Measurements from ENCODE around the gene SRD5A1. TPM values are rescaled to one million over a fixed set of nuclear protein-coding genes. Genes with fewer than 3 reads are reported as not detected.

SRD5A1 gene
- total RNA-seq, 1 experiment from 2014 or later = 29.9 TPM

- Histone ChIP-seq H3K4ac (ENCODE audit: low read depth, low read length) (no peak overlapping the region), H4K5ac (ENCODE audit: insufficient read length, low read depth, low read length) (no peak overlapping the region), H3K9me3 (ENCODE audit: control insufficient read depth, low read depth, low read length) (no peaks in the 10 kb centered on the region), H3K27me3 (ENCODE audit: insufficient read depth, low read length) (no peaks in the 10 kb centered on the region), H3K9ac (ENCODE audit: extremely low read depth, insufficient read length, low read length) (no peak overlapping the region), H3K27ac (ENCODE audit: insufficient read length, low read depth, low read length) (no peak overlapping the region), H4K8ac (replicated peaks; ENCODE audit: insufficient read length, low read depth, low read length) (no peak overlapping the region), H4K20me1 (ENCODE audit: control insufficient read depth, insufficient read depth, insufficient read length) (peaks cover 8% of the 10 kb centered on the region), H3K56ac (ENCODE audit: insufficient read length, low read depth, low read length) (no peak overlapping the region), H2BK20ac (ENCODE audit: low read depth, low read length, poor library complexity, severe bottlenecking) (no peak overlapping the region), H3K79me2 (ENCODE audit: insufficient read depth, low read length) (peaks cover 11% of the 10 kb centered on the region; the same call in 1 of the 2 replicates), H3T11ph (ENCODE audit: low read length) (no peak overlapping the region), H3K23me2 (ENCODE audit: insufficient read length, low read depth, low read length, poor library complexity, severe bottlenecking) (peaks cover 11% of the 10 kb centered on the region), H3K79me1 (ENCODE audit: insufficient read depth, low read depth, low read length, poor library complexity, severe bottlenecking) (peaks cover 4% of the 10 kb centered on the region), H2BK5ac (ENCODE audit: insufficient read length, low read length) (no peak overlapping the region), H2AK5ac (ENCODE audit: insufficient read length, low read length) (no peak overlapping the region), H3K18ac (ENCODE audit: insufficient read length, low read depth, low read length) (no peak overlapping the region), H2BK12ac (ENCODE audit: insufficient read length, low read depth, low read length) (no peak overlapping the region), H2AFZ (ENCODE audit: low read length) (no peak overlapping the region), H2BK15ac (ENCODE audit: low read depth, low read length) (no peak overlapping the region), H3K23ac (ENCODE audit: insufficient read length, low read depth, low read length) (no peak overlapping the region), H3K4me2 (ENCODE audit: insufficient read depth, insufficient read length, low read length) (peak overlapping the region; percentile 87), H3K14ac (ENCODE audit: insufficient read depth, low read length) (no peak overlapping the region), H4K91ac (ENCODE audit: insufficient read length, low read depth, low read length) (no peak overlapping the region), H2BK120ac (ENCODE audit: low read depth, low read length, poor library complexity, severe bottlenecking) (no peak overlapping the region), H3K4me1 (ENCODE audit: insufficient read depth, low read length) (no peaks in the 10 kb centered on the region; the same call in 1 of the 2 replicates)
- Mint-ChIP-seq H3K4me3 (peak overlapping the region; percentile 79 to 90), H3K36me3 (ENCODE audit: insufficient read depth in 1 of 3, low read depth in 3 of 3) (peaks cover 0 to 5% (median 0%) of the 10 kb centered on the region in 3 experiments; a peak in 2 of 7 replicates), H3K4me1 (peaks cover 26 to 27% of the 10 kb centered on the region in 2 experiments), H3K27me3 (ENCODE audit: low read depth) (peaks cover 19% of the 10 kb centered on the region), H3K27ac (no peak overlapping the region), H3K9me3 (no peaks in the 10 kb centered on the region; a peak in 2 of 5 replicates)
- TF ChIP-seq, protein P1, sequence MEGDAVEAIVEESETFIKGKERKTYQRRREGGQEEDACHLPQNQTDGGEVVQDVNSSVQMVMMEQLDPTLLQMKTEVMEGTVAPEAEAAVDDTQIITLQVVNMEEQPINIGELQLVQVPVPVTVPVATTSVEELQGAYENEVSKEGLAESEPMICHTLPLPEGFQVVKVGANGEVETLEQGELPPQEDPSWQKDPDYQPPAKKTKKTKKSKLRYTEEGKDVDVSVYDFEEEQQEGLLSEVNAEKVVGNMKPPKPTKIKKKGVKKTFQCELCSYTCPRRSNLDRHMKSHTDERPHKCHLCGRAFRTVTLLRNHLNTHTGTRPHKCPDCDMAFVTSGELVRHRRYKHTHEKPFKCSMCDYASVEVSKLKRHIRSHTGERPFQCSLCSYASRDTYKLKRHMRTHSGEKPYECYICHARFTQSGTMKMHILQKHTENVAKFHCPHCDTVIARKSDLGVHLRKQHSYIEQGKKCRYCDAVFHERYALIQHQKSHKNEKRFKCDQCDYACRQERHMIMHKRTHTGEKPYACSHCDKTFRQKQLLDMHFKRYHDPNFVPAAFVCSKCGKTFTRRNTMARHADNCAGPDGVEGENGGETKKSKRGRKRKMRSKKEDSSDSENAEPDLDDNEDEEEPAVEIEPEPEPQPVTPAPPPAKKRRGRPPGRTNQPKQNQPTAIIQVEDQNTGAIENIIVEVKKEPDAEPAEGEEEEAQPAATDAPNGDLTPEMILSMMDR (conservative IDR thresholded peaks at IDR 0.05) = no peak
- WGBS (ENCODE audit: extremely low coverage, insufficient read length, low lambda C conversion rate) = no CpG with 5 or more reads among the region's 15 CpGs
- DNase-seq = no peak
These were observed 78.3 kb downstream of the SRD5A1 start for GRCh38 chr5:6711409-6712141.

All from H9 (cell line).